ENCODE data around the gene ALDH18A1. TPM values are rescaled to one million over a fixed set of nuclear protein-coding genes. Genes with fewer than 3 reads are reported as not detected.

Gene ALDH18A1
- total RNA-seq, 1 donor from 2014 or later = 121 TPM

- no peak overlapping the region for H3K9ac ChIP-seq (ENCODE audit: low read length)
- peak overlapping the region; percentile 8 for H3K4me2 ChIP-seq (ENCODE audit: low read length)
- H4K20me1 ChIP-seq (ENCODE audit: insufficient read depth, low read length) = peaks cover 3% of the 10 kb centered on the region
- H3K4me1 ChIP-seq (ENCODE audit: insufficient read depth, low read length) = peaks cover 5% of the 10 kb centered on the region
- H3K27ac ChIP-seq (ENCODE audit: low read depth, low read length) = no peak overlapping the region
- H3K9me3 ChIP-seq (ENCODE audit: insufficient read depth, low read depth, low read length) = no peaks in the 10 kb centered on the region
- Mint-ChIP-seq H3K4me1 (ENCODE audit: low read depth, unreplicated experiment) (peaks cover 9% of the 10 kb centered on the region), H3K36me3 (ENCODE audit: low read depth, unreplicated experiment) (peaks cover 3% of the 10 kb centered on the region), H3K4me3 (ENCODE audit: unreplicated experiment) (no peak overlapping the region), H3K9me3 (ENCODE audit: unreplicated experiment) (no peaks in the 10 kb centered on the region), H3K27me3 (ENCODE audit: low read depth, unreplicated experiment) (no peaks in the 10 kb centered on the region), H3K27ac (ENCODE audit: unreplicated experiment) (peak overlapping the region; percentile 78)
- H3K27me3 ChIP-seq (ENCODE audit: insufficient read depth, low read length) = no peaks in the 10 kb centered on the region
- H3K36me3 ChIP-seq (ENCODE audit: insufficient read depth, low read length) = no peaks in the 10 kb centered on the region
- no peak overlapping the region for H3K4me3 ChIP-seq (ENCODE audit: insufficient read depth, low read depth, low read length)
- TF ChIP-seq EZH2 (IDR thresholded peaks at IDR 0.05; ENCODE audit: insufficient read depth, low read length) (no peak), CTCF (IDR thresholded peaks at IDR 0.05; ENCODE audit: insufficient read depth, low read depth, low read length) (no peak)
- FAIRE-seq (no peak), DNase-seq (ENCODE audit: low read depth) (peak; percentile 59)
- H3K79me2 ChIP-seq (ENCODE audit: insufficient read depth, low read length) = peaks cover 17% of the 10 kb centered on the region
- H2AFZ ChIP-seq (ENCODE audit: low read depth, low read length) = peak overlapping the region; percentile 20
Observed at GRCh38 chr10:95660283-95660682, 3.8 kb upstream of the ALDH18A1 start.

GRCh38 chr10:95657250-95657649, 739 bp upstream of the ALDH18A1 start:
- H3K79me2 ChIP-seq (ENCODE audit: insufficient read depth, low read length) = peaks cover 45% of the 10 kb centered on the region
- peaks cover 8% of the 10 kb centered on the region for H3K4me1 ChIP-seq (ENCODE audit: insufficient read depth, low read length)
- peaks cover 1% of the 10 kb centered on the region for H3K36me3 ChIP-seq (ENCODE audit: insufficient read depth, low read length)
- no peaks in the 10 kb centered on the region for H3K27me3 ChIP-seq (ENCODE audit: insufficient read depth, low read length)
- TF ChIP-seq CTCF (IDR thresholded peaks at IDR 0.05; ENCODE audit: insufficient read depth, low read depth, low read length) (no peak), EZH2 (IDR thresholded peaks at IDR 0.05; ENCODE audit: insufficient read depth, low read length) (no peak)
- H2AFZ ChIP-seq (ENCODE audit: low read depth, low read length) = peak overlapping the region; percentile 77
- Mint-ChIP-seq H3K27me3 (ENCODE audit: low read depth, unreplicated experiment) (no peaks in the 10 kb centered on the region), H3K4me3 (ENCODE audit: unreplicated experiment) (peak overlapping the region; percentile 86), H3K9me3 (ENCODE audit: unreplicated experiment) (no peaks in the 10 kb centered on the region), H3K36me3 (ENCODE audit: low read depth, unreplicated experiment) (peaks cover 10% of the 10 kb centered on the region), H3K27ac (ENCODE audit: unreplicated experiment) (peak overlapping the region; percentile 97), H3K4me1 (ENCODE audit: low read depth, unreplicated experiment) (peaks cover 21% of the 10 kb centered on the region)
- H3K9me3 ChIP-seq (ENCODE audit: insufficient read depth, low read depth, low read length) = no peaks in the 10 kb centered on the region
- H3K4me3 ChIP-seq (ENCODE audit: insufficient read depth, low read depth, low read length) = peak overlapping the region; percentile 92
- H3K4me2 ChIP-seq (ENCODE audit: low read length) = peak overlapping the region; percentile 97
- H3K9ac ChIP-seq (ENCODE audit: low read length) = peak overlapping the region; percentile 91
- FAIRE-seq (no peak), DNase-seq (ENCODE audit: low read depth) (no peak)
- H3K27ac ChIP-seq (ENCODE audit: low read depth, low read length) = no peak overlapping the region
- peaks cover 30% of the 10 kb centered on the region for H4K20me1 ChIP-seq (ENCODE audit: insufficient read depth, low read length)

- Histone ChIP-seq H3K4me1 (ENCODE audit: insufficient read depth, low read length) (peaks cover 8% of the 10 kb centered on the region), H3K4me2 (ENCODE audit: low read length) (peak overlapping the region; percentile 97), H3K9ac (ENCODE audit: low read length) (peak overlapping the region; percentile 91), H4K20me1 (ENCODE audit: insufficient read depth, low read length) (peaks cover 42% of the 10 kb centered on the region), H2AFZ (ENCODE audit: low read depth, low read length) (peak overlapping the region; percentile 74), H3K79me2 (ENCODE audit: insufficient read depth, low read length) (peaks cover 59% of the 10 kb centered on the region), H3K27ac (ENCODE audit: low read depth, low read length) (peak overlapping the region; percentile 77), H3K36me3 (ENCODE audit: insufficient read depth, low read length) (peaks cover 12% of the 10 kb centered on the region), H3K27me3 (ENCODE audit: insufficient read depth, low read length) (no peaks in the 10 kb centered on the region), H3K4me3 (ENCODE audit: insufficient read depth, low read depth, low read length) (peak overlapping the region; percentile 92), H3K9me3 (ENCODE audit: insufficient read depth, low read depth, low read length) (no peaks in the 10 kb centered on the region)
- TF ChIP-seq CTCF (IDR thresholded peaks at IDR 0.05; ENCODE audit: insufficient read depth, low read depth, low read length) (no peak), EZH2 (IDR thresholded peaks at IDR 0.05; ENCODE audit: insufficient read depth, low read length) (no peak)
- FAIRE-seq (no peak), DNase-seq (ENCODE audit: low read depth) (peak; percentile 38)
- peak overlapping the region; percentile 87 for H3K27ac Mint-ChIP-seq (ENCODE audit: unreplicated experiment)
- peaks cover 20% of the 10 kb centered on the region for H3K36me3 Mint-ChIP-seq (ENCODE audit: low read depth, unreplicated experiment)
- H3K27me3 Mint-ChIP-seq (ENCODE audit: low read depth, unreplicated experiment) = no peaks in the 10 kb centered on the region
- H3K4me1 Mint-ChIP-seq (ENCODE audit: low read depth, unreplicated experiment) = peaks cover 19% of the 10 kb centered on the region
- H3K9me3 Mint-ChIP-seq (ENCODE audit: unreplicated experiment) = peaks cover 8% of the 10 kb centered on the region
- peak overlapping the region; percentile 86 for H3K4me3 Mint-ChIP-seq (ENCODE audit: unreplicated experiment)
Observed at GRCh38 chr10:95655571-95656290, 780 bp downstream of the ALDH18A1 start.

All from astrocyte (in vitro differentiated cells and primary cell).